A673 (cell line): ENCODE results near the gene CCER1.

Source experiments
- EZH2 ChIP-seq: fragments of 200-600 bp; sonication (generic); IDR thresholded peaks from 2 replicates; pipeline ENCODE4 v1.6.1; 2017; ENCODE audit warnings: borderline replicate concordance, low read depth, mild to moderate bottlenecking, mixed read lengths, antibody characterized with exemption, low read length; ENCODE audit not compliant: poor library complexity, severe bottlenecking
- TF ChIP-seq, protein P1 (sequence below): fragments of 300-800, 200-600 bp; sonication (generic); conservative IDR thresholded peaks from 2 replicates; pipeline ENCODE4 v1.5.1; 2017; ENCODE audit warnings: low read depth, mild to moderate bottlenecking, antibody characterized with exemption, low read length, moderate library complexity, mixed read lengths

GRCh38 chr12:90902596-90902995 is 52.4 kb downstream of the CCER1 start:
- TF ChIP-seq, protein P1, sequence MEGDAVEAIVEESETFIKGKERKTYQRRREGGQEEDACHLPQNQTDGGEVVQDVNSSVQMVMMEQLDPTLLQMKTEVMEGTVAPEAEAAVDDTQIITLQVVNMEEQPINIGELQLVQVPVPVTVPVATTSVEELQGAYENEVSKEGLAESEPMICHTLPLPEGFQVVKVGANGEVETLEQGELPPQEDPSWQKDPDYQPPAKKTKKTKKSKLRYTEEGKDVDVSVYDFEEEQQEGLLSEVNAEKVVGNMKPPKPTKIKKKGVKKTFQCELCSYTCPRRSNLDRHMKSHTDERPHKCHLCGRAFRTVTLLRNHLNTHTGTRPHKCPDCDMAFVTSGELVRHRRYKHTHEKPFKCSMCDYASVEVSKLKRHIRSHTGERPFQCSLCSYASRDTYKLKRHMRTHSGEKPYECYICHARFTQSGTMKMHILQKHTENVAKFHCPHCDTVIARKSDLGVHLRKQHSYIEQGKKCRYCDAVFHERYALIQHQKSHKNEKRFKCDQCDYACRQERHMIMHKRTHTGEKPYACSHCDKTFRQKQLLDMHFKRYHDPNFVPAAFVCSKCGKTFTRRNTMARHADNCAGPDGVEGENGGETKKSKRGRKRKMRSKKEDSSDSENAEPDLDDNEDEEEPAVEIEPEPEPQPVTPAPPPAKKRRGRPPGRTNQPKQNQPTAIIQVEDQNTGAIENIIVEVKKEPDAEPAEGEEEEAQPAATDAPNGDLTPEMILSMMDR: no peak
- TF ChIP-seq EZH2: no peak
